OCI-M1 (cell line): ENCODE measurements around the gene SERPINE2.

Experiments
- DNase-seq: peaks from one replicate; lab custom pipeline; 2025; lab: John Stamatoyannopoulos, UW

SERPINE2 gene

DNA sequence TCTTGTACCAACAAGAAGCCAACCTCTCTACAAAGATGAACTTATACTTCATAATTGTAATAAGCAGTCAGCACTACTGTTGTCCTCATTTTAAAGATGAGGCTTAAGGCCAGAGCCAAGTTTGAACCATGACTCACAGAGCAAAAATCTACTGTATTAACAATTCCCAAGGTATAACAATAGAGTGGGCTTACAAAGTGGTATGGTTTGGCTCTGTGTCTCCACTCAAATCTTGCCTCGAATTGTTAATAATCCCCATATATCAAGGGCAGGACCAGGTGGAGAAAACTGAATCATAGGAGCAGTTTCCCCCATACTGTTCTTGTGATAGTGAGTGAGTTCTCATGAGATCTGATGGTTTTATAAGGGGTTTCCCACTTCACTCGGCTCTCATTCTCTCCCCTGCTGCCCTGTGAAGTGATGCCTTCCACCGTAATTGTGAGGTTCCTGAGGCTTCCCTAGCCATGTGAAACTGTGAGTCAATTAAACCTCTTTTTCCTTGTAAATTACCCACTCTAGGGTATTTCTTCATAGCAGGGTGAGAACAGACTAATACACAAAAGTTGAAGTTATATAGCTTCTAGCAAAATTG lies 62.4 kb downstream of the SERPINE2 start:
- no peak for DNase-seq

DNA sequence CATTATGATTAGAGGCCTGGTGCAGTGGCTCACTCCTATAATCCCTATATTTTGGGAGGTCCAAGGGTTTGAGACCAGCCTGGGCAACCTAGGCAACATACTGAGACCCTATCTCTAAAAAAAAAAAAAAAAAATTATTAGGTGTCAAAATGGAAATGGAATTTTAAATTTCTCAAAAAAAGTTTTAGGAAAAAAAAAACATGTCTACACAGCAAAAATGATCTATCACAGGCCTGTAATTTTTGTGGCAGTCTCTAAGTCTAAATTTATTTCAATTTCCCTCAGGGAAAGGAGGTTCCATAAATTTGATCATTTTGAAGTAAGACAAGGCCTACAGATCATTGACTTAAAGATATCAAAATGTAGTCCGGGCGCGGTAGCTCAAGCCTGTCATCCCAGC lies 65.5 kb downstream of the SERPINE2 start:
- DNase-seq, result no peak

DNA sequence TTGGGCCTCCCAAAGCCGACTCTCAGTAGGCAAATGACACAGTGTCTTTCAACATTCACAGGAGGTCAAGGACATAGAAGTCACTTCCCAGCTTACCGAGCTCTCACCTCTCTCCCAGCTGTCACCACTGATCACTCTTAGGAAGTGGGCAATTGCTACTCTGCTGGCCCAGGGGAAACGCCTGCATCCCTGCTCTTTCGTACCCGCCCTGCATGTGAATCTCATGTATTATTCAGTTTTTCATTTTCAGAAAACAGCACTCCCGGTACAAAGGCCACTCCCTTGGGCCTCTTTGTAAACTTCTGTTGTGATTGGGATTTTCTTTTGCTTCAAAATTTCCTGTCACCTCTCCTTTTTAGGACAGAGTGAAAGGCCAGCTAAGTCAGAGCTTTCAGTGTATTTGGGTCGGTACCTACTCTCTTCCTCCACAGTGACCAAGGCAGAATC lies 66.4 kb downstream of the SERPINE2 start:
- no peak for DNase-seq

DNA sequence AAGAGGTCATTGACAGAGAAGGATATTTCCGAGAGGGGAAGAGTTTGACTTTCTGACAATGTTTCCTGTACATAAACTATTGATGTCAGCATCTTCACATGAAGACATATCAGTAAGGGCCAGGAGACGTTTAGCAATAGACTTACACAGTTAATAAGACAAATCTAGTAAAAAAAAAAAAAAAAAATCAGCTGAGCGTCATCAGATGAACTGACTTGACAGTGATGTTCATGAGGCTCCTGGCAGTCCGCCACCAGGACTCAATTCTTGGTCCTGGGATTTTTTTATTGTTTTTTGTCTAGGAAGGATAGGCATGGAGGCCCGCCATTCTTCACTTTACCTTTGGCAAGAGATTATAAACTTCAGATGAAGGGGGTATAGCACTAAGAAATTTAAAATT lies 67.4 kb downstream of the SERPINE2 start:
- DNase-seq, result no peak

DNA sequence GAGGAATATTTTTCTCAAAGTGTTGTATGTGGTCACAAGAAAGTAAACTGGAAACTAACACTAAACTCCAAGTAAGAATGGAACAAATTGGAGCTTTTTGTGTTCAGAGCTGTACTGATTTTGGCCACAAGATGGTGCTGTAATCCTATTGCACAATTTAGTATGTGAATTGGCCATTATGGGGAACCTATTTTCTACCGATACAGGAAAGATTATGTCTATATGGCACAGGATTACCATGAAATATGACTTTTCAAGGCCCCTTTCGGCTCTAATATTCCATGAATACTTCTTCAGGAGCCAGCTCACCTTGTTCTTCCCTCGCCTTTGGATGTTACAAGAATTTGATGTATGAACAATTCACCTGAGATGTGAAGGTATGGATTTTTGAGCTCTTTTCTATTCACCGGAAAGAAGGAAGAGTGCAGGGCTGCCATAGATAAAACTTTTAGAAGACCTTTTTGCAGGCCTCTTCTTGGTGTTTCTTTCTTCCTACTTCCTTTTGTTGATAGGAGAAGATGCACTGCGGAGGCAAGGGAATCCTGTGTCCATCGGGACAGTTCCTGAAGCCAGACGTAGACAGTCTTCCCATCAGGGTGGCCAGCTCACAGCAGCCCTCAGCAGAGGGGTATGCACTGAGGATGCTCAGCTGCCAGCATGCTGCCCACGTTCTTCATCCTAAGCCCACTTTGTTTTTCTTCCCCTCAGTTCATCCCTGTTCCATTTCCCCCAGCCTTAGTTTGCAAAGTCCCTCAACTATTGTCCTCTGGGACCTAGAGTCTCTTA lies 68.5 kb downstream of the SERPINE2 start:
- DNase-seq, result peak; percentile 84

DNA sequence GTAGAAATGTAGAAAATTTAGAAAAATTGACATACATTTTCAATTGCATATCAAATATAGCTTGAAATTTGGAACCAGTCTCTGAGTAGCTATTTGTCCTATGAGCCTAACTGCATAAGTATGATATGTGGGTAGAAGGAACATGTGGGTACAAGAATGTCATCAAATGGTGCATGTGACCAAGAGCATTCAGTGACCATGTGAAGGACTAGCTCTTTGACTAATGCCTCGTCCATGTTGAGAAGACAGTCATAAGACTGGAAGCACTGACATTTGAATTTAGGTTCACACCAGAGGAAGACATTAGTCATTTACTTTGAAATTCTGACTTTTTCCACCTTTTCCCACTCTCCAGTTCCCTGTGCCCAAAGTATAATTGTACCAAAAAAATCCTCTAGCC lies 69.2 kb downstream of the SERPINE2 start:
- peak; percentile 34 for DNase-seq

DNA sequence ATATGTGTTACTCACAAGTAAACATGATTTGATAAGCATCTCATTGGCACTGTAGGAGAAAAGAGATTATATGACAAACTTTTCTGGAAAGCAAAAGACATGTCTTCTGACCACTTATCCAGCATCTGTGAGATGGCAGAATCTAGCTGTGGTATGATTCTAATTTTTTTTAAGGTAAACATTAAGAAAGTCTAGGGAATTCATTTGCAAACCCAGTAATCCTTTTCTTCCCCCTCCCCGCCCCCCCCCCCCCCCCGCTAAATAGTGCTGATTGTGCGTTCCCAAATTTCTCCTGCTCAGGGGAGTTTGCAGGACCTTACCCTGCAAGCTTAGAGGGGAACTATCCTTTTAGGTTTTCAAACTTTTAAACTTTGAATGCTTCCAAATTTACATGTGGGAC lies 69.8 kb downstream of the SERPINE2 start:
- DNase-seq, result no peak

DNA sequence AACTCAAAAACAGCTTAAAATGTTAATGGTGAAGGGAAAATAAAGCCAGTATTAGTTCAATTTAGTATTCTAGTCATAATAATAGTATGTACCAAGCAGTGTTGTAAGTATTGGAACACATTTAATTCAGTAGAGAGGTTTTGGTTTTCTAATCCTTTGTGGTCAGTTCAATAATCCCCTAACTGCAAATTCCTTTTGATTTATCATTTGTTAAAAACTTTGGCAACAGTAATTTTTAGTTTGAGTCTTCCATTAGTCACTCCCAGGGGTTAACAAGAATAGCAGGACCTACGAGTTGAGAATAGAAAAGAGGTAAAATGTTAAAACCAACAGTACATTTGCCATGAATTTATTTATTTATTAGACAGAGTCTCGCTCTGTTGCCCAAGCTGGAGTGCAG lies 71.1 kb downstream of the SERPINE2 start:
- DNase-seq, result no peak

DNA sequence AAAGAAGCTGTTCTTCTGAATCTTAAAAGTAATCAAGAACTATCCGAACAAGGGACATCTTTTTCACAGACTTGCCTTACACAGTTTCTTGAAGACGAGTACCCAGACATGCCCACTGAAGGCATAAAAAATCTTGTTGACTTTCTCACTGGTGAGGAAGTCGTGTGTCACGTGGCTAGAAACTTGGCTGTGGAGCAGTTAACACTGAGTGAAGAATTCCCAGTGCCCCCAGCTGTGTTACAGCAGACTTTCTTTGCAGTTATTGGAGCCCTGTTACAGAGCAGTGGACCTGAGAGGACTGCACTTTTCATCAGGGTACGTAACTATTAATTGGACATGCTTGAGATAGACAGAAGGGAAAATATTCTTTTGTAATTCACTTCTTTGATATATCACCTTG lies 79.4 kb downstream of the SERPINE2 start:
- no peak for DNase-seq

DNA sequence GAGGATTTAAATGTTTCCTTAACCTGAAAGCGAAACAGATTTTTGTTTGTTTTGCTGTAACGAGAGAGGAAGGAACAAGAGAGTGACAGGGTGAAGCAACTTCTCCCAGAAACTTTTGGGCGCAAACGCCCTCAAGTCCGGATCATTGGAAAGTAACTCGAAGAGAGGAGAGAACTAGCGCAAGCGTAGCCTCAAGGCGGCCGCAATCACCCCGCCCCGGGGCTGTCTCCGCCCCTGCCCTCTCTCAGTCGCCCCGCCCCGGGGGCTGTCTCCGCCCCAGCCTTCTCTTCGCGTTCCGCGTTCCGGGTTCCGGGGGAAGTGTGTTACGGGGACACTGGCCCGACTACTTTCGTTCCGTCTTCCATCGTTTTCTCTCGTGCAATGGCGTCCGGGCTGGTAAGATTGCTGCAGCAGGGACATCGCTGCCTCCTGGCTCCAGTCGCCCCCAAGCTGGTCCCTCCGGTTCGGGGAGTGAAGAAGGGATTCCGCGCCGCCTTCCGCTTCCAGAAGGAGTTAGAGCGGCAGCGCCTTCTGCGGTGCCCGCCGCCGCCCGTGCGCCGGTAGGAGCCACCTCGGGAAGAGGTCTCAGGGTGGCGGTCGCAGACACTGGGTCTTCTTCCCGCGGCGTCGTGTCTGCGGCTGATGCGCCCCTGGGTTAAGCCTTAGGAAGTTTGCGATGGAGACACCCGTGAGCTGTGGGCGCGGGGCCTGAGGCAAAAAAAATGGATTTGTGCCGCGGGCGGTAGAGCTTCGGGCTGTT lies 81.8 kb downstream of the SERPINE2 start, which contains the start of gene MRPL44:
TSS of gene MRPL44 (plus strand) at position 372 of the 760 bp plus-strand sequence. CDS start at position 382, 10 bp downstream.
- DNase-seq, result peak; percentile 97

DNA sequence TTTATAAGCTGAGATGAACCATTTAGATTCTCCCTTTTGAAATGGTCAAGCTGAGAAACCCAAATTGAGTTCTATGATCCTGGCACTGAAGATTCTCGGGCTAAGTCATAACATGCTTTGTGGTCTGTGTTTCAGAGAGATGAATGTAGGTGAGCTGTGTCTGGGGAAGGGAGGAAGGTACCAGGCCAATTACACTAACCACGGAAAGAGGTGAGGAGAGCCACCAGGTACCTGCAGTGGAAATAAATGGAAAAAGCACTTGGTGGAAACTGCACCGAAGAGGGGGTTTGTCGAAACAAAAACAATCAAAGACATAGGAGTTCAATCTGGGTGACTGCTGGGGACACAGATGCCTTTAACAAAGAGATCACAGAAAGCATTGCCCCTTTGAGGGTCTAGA lies 82.8 kb downstream of the SERPINE2 start:
- no peak for DNase-seq

DNA sequence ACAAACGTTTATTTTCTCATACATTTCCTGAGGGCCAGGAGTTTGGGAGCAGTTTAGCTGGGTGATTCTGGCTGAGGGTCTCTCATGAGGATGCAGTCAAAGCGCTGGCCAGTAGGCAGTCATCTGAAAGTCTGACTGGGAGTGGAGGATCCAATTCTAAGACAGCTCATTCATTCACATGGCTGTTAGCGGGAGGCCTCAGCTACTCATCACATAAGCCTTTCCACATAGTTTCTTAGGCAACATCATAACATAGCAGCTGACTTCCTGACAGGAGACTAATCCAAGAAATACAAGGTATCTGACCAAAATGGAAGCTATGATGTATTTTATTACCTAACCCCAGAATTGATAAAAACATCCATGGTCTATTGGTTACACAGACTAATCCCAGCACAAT lies 84.7 kb downstream of the SERPINE2 start:
- no peak for DNase-seq

DNA sequence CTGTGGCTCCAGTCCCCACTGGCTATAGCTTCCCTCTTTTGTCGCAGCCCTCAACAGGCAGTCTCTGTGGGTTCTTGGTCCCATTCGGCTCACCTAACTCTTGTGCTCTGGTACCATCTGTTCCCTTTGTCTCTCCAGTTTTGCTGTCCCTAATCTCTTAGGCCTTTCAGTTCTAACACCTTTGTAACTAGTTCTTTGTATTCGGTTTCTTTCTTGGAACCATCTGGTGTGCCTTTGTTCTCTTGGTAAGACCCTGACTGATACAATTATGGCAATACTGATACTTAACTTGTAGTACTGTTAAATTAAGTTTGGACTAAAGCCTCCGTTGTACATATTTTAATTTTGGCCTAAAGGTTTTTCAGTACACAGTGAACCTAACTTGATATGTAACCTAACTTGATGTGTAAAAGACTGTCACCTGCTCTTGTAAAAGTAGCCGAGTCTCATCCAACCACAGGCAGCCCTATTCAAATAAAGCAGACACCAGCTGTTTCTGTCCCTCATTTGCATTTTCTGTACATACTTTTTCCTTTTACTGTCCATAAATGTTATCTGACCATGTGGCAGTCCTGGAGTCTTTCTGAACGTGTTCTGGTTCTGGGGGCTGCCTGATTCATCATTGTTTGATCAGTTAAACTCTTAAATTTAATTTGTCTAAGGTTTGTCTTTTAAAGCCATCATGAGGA lies 86.7 kb downstream of the SERPINE2 start:
- no peak for DNase-seq

DNA sequence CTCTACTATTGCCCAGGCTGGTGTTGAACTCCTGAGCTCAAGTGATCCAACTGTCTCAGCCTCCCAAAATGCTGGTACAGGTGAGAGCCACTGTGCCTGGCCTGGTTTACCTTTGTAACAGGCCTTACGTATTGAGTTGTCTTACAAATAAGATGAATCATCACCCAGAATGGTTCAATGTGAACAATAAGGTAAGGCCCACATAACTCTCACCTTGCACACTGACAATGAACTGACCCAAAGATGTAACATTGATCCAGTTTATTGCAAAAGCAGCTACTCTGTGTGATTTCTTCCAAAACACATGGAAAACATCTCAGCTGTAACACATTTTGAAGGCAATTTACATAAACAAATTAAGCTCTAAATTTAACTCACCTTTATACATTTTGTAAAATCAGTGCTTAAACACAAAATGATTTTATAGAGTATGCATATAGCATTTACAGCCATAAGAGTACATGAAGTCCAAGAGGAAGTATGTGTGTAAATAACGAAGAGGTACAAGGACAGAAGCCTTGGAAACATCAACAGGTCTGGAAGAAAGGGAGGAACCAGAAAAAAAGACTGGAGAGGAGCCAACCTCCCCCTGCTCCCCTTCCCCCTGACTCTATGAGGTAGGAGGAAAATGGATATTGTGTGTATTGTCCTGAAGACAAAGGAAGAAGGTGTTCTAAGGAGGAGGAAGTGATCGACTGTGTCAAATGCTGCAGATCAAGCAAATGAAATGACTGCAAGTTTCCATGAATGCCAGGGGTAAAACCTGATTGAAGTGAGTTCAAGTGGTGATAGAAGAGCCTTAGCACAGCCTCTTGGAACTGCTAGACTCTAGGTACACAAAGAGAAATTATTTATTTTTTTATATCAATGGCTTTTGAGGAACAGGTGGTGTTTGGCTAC lies 88.4 kb downstream of the SERPINE2 start:
- DNase-seq, result peak; percentile 4

DNA sequence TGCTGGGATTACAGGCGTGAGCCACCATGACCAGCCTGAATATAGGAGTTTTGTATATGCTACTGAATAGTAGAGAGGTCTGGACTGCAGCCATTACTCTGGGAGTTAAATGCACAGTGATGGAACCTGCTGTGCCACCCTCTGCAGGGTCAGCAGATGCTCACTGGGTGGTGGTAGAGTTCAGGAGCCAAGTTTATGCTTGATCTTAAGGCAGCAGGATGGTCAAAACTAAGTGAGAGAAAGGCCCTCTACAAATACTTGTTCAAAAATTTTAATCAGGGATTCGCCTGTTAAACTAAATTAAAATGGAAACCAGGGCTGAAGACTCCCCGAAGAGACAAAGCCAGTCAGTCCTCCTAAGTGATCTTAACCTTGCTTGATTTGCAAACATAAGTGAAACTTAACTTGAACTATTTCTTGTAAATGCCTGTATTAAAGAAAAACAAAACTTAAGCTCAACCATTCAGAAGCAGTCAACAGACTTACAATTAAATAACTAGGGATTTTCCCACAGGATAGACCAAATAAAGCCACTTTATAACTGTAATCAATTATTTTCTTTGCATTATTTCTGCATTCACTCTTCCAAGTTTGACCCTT lies 89.7 kb downstream of the SERPINE2 start:
- peak; percentile 34 for DNase-seq

DNA sequence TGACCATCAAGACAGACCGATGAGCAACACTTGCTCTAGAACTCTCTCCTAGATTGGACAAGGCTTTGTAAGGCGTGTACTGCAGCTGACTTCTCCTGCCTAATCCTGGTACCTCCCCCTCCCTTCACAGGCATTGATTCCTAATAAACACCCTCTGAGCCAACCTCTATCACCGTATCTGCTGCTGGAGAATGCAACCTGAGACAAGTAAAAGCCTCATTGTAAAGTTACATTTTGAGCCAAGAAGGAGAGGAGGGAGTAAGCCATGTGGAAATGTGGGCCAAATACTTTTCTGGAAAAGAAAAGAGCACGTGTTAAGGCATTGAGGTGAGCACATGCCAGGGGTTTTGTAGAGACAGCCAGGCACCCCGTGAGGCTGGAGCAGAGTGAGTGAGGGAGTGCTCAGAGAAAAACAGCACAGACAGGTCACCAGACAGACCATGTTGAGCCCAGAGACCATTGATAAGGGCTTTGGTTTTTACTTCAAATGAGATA lies 91.3 kb downstream of the SERPINE2 start:
- no peak for DNase-seq

DNA sequence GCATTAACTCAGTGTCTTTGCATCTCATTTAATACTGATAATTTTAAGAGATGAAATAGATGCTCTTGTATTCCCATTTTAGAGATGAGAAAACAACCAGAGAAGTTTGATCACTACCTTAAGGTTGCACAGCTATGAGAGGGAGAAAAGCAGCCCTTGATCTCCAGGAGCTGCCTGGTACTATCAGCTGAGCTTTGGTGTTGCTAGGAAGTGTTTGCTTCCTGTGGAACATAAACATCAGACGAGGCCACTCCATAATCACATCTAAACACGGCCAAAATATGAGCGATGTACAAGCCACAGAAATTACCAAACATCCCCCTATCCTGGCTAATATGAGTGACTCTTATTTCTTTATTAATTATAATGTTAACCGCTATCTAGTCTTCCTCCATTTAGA lies 93.3 kb downstream of the SERPINE2 start:
- DNase-seq, result no peak

DNA sequence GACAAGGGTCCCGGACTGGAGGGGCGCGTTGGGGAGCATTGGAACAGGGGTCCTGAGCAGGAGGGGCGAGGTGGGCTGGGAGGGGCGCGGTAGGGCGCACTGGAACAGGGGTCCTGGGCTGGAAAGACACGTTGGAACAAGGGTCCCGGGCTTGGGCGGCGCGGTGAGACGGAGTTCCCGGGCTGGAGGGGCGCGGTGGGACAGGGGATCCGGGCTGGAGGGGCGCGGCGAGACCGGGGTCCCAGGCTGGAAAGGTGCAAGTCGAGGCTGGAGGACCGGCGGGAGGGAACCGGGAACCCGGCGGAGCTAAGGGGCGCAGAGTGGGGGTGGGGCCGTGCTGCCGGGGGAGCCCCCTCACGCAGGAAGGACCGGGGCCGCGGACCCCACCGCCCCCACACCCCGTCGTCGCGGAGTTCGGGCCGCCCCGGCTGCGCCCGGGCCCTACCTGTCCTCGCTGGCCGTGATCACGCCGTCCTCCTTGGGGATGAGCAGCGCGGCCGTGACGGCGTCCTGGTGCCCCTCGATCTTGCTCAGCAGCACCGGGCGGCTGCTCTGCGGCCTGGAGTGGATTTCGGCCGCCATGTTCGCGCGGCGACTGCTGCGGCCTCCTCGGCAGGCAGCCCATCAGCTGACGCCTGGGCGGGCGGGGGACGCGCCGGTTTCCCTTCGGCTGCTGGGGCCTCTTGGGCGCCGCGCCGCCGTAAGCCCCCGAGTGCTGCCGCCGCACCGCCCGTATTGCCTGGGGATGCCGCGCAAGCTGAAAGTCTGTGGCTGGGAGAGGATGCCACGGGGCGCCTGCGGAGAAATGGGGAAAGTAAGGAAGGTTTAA lies 94.2 kb downstream of the SERPINE2 start, which contains the start of gene WDFY1:
TSS of gene WDFY1 (minus strand) at position 633 of the 829 bp plus-strand sequence. CDS start at position 582, 51 bp downstream.
- peak; percentile 92 for DNase-seq

DNA sequence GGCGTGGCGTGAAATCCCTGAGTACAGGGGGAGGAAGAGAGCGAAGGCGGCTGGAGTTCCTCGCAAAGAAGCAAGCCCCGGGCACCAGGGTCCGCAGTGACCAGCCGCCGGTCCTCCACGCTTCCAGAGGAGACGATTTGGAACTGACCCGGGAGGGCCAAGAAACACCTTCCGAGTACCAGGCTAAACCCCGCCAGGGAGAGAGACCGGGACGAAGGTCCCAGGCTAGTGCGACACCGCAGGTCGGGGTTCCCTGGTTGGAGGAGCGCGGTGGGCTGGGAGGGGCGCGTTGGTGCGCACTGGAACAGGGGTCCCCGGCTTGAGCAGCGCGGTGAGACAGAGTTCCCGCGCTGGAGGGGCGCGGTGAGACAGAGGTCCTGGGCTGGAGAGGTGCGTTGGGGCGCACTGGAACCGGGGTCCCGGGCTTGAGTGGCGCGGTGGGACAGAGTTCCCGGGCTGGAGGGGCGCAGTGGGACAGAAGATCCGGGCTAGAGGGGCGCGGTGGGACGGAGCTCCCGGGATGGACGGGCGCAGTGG lies 94.9 kb downstream of the SERPINE2 start:
- peak; percentile 45 for DNase-seq
